ENCODE measurements around the gene DIRAS1.
"Not testable (repeated sequence)": the region's sequence is repeated elsewhere in the genome, so short reads cannot be mapped to it uniquely, and the experiment has no call there.

The DIRAS1 gene

GRCh38 chr19:2668175-2668763 lies 52.9 kb downstream of the DIRAS1 start:
- no peak for DNase-seq

- not testable (repeated sequence) for DNase-seq
Measured at GRCh38 chr19:2667349-2667748, 53.8 kb downstream of the DIRAS1 start.

- no peak for DNase-seq
Measured at GRCh38 chr19:2666344-2666994, 54.7 kb downstream of the DIRAS1 start.

GRCh38 chr19:2665103-2665502 lies 56.1 kb downstream of the DIRAS1 start:
- DNase-seq, result no peak
